Ascending aorta (tissue), 2 donors: ENCODE results near the gene APOF. TPM values are rescaled to one million over a fixed set of nuclear protein-coding genes. Genes with fewer than 3 reads are reported as not detected.
"Not testable (repeated sequence)": the region's sequence is repeated elsewhere in the genome, so short reads cannot be mapped to it uniquely, and the experiment has no call there.

Experiments
- DNase-seq, 2 donors: peaks; one replicate each; pipeline ENCODE4 v3.0.0-alpha.2; 2019; ENCODE audit warnings: low spot score in 2 of 2
- H3K27ac ChIP-seq, 2 donors: fragments of 200-600 bp; sonication (generic); one replicate each; pipeline ENCODE4 v1.5.1; 2016 to 2017; ENCODE audit warnings: mild to moderate bottlenecking in 1 of 2
- H3K27me3 ChIP-seq: fragments of 200-600 bp; sonication (generic); one replicate; pipeline ENCODE4 v1.5.1; 2017
- H3K36me3 ChIP-seq, 2 donors: fragments of 200-600 bp; sonication (generic); one replicate each; pipeline ENCODE4 v1.5.1; 2016
- H3K4me1 ChIP-seq, 2 donors: fragments of 200-600 bp; sonication (generic); one replicate each; pipeline ENCODE4 v1.5.1; 2016 to 2017; ENCODE audit warnings: mild to moderate bottlenecking in 1 of 2
- H3K4me3 ChIP-seq, 2 donors: fragments of 200-600 bp; sonication (generic); one replicate each; pipeline ENCODE4 v1.5.1; 2016 to 2017; ENCODE audit warnings: mild to moderate bottlenecking in 1 of 2
- H3K9me3 ChIP-seq, 2 donors: fragments of 200-600 bp; sonication (generic); one replicate each; pipeline ENCODE4 v1.5.1; 2016
- intact Hi-C: fragments of 100-400 bp; cut with DNase I; formaldehyde crosslinking; loops from one replicate; pipeline ENCODE4 v1.15.1; 2023
- total RNA-seq: library from RNA; depleted of rRNA; stranded (reverse); fragments of >200 nt; gene quantifications from one replicate; pipeline ENCODE4 v1.1.0, GENCODE V29; 2016
- TF ChIP-seq, protein P1 (sequence below), 3 experiments: fragments of 200-600 bp in 2 of 3; fragments of 450-650 bp in 1 of 3; sonication (generic) in 2 of 3; IDR thresholded peaks; one replicate each; pipeline ENCODE4 v1.5.1; 2016 to 2019; ENCODE audit warnings: antibody characterized with exemption in 3 of 3, mild to moderate bottlenecking in 1 of 3, moderate library complexity in 1 of 3

Gene APOF, protein sequence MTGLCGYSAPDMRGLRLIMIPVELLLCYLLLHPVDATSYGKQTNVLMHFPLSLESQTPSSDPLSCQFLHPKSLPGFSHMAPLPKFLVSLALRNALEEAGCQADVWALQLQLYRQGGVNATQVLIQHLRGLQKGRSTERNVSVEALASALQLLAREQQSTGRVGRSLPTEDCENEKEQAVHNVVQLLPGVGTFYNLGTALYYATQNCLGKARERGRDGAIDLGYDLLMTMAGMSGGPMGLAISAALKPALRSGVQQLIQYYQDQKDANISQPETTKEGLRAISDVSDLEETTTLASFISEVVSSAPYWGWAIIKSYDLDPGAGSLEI
- total RNA-seq: not detected

DNA sequence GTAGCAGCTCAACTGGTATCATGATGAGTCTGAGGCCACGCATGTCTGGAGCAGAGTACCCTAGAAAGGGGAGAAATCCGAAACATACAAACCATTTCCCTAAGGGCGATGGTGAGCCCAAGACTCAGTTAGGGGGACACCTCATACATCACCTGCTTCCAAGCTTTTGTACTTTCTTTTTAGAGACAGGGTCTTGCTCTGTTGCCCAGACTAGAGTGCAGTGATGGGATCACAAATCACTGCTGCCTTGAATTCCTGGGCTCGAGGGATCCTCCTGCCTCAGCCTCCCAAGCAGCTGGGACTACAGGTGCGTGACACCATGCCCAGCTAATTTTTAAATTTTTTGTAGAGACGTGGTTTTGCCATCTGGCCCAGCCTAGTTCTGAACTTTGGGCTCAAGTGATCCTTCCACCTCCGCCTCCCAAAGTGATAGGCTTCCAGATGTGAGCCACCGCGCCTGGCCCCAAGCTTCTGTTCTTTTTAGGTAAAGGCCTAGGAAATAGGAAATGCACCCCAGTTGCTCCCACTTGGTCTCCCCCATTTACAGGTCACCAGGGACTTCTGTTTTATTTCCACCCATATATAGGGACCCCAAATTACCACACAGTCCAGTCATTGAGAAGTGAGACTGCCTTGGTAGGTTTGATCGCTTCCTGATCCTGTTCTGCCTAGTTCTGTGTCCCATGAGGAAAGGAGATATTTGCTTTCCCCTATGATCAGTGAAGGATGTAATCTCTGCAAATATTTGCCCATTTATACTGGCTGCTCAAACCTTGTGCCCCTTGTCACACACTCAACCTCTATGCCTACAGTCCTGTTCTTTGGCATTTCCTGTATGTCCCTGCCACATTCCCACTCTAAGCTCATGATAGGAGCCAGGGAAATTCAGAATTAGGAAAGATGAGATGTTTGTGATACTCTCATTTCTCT, at the start of gene APOF:
TSS of gene APOF (minus strand) at position 728 of the 930 bp plus-strand sequence. CDS start at position 616, 112 bp downstream.
- H3K27me3 ChIP-seq: no peaks in the 10 kb centered on the region
- no peak for DNase-seq
- peaks cover 9 to 13% of the 10 kb centered on the region in 2 donors for H3K4me1 ChIP-seq
- no peaks in the 10 kb centered on the region for H3K36me3 ChIP-seq
- H3K27ac ChIP-seq: no peak within 1 kb of the TSS
- H3K4me3 ChIP-seq: no peak within 1 kb of the TSS
- H3K9me3 ChIP-seq: no peaks in the 10 kb centered on the region
- intact Hi-C loops: loop anchor here (5.0 kb wide), 2 partner anchors 45 to 285 kb away; partner anchors contain the start of genes ATP5F1B and CNPY2
- TF ChIP-seq, protein P1, sequence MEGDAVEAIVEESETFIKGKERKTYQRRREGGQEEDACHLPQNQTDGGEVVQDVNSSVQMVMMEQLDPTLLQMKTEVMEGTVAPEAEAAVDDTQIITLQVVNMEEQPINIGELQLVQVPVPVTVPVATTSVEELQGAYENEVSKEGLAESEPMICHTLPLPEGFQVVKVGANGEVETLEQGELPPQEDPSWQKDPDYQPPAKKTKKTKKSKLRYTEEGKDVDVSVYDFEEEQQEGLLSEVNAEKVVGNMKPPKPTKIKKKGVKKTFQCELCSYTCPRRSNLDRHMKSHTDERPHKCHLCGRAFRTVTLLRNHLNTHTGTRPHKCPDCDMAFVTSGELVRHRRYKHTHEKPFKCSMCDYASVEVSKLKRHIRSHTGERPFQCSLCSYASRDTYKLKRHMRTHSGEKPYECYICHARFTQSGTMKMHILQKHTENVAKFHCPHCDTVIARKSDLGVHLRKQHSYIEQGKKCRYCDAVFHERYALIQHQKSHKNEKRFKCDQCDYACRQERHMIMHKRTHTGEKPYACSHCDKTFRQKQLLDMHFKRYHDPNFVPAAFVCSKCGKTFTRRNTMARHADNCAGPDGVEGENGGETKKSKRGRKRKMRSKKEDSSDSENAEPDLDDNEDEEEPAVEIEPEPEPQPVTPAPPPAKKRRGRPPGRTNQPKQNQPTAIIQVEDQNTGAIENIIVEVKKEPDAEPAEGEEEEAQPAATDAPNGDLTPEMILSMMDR (IDR thresholded peaks at IDR 0.05): no peak

DNA sequence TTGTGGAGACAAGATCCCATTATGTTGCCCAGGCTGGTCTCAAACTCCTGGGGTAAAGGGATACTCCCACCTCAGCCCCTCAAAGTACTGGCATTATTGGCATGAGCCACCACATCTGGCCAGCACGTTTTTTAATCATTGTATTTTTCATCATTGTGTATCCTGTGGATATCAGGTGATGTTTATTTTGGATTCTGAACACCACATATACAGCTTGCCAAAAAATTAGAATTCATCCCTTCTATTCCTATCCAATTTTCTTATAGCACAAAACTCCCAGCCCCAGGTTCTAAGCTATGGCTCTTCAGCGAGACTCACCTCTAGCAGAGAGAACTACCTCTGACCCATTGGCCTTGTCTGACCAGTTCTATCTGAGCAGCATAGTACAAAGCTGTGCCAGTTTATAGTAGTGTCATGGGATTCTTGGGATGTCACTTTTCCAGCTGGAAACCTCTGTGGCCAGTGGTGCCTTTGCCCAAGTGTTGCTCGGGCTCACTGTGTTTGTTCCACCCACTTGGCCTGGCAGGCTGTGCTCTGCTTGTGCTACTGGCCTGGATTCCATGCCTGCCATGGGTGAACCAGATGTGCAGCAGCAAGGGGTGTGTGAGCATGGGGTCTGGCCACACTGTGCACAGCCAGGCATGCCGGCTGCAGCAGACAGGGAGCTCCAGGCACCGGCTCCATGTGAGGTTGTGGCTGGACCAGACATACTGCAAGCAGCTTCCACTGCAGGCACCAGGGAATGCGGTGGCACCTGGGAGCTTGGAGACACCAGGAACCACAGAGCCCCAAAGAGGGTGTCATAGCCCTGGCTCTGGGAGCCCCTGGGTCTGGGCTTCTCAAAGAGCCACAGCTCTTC, 49.4 kb upstream of the APOF start:
- no peaks in the 10 kb centered on the region for H3K27me3 ChIP-seq
- DNase-seq: no peak
- H3K4me1 ChIP-seq: no peaks in the 10 kb centered on the region
- TF ChIP-seq, protein P1 (IDR thresholded peaks at IDR 0.05): no peak
- no peaks in the 10 kb centered on the region for H3K9me3 ChIP-seq
- no peak overlapping the region for H3K27ac ChIP-seq
- intact Hi-C loops: no loop called here
- H3K4me3 ChIP-seq: no peak overlapping the region
- no peaks in the 10 kb centered on the region for H3K36me3 ChIP-seq

DNA sequence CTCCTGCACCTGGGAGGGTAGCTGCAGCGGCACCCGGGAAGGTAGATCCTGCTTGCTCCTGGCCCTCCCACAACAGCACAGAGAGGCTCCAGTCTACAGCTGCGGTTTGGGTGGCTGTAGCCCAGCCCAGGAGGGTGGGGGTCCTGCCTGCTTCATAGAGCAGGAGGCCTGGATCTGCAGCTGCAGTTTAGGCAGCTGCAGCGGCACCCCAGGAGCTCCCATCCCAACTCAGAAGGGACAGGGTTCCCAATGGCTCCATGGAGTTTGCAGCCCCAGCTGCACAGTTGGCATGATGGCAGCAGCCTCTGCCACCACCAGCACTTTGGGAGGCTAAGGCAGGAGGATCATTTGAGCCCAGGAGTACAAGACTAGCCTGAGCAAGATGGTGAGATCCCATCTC, 48.1 kb upstream of the APOF start:
- Histone ChIP-seq H3K36me3 (no peaks in the 10 kb centered on the region), H3K27ac (no peak overlapping the region), H3K4me3 (no peak overlapping the region), H3K9me3 (no peaks in the 10 kb centered on the region), H3K4me1 (no peaks in the 10 kb centered on the region), H3K27me3 (no peaks in the 10 kb centered on the region)
- intact Hi-C loops: no loop called here
- TF ChIP-seq, protein P1 (IDR thresholded peaks at IDR 0.05): no peak
- DNase-seq: no peak

DNA sequence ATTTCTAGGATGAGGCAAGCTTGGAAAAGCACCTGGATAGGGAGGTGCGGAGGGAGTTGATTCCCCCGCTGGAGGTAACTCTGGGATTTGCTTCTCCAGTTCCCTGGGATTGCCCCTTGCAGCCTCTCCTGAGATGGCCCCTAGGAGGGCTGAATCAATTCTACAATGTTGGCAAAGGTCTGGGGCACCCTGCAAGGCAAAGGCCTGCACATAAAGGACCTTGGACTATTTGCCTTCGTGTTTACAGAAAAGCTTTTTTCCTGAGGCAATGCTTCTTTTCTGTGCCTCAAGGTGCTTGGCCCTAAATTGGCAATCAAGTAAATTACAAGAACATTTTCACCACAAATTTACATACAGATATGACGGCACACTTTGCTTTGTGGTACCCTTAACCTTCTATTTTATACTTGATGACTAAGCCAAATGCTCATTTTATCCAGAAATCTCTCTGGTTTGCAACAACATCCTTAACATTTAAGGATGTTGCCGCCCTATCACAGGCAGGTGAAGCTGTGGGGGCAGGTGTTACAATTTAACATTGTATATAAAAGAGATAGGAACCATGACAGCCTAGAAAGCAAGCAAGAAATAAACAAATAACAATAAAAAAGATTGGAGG, 46.3 kb upstream of the APOF start:
- Histone ChIP-seq H3K27me3 (no peaks in the 10 kb centered on the region), H3K4me1 (no peaks in the 10 kb centered on the region), H3K36me3 (no peaks in the 10 kb centered on the region), H3K4me3 (no peak overlapping the region), H3K9me3 (no peaks in the 10 kb centered on the region), H3K27ac (no peak overlapping the region)
- DNase-seq: no peak
- intact Hi-C loops: no loop called here
- TF ChIP-seq, protein P1 (IDR thresholded peaks at IDR 0.05): no peak

DNA sequence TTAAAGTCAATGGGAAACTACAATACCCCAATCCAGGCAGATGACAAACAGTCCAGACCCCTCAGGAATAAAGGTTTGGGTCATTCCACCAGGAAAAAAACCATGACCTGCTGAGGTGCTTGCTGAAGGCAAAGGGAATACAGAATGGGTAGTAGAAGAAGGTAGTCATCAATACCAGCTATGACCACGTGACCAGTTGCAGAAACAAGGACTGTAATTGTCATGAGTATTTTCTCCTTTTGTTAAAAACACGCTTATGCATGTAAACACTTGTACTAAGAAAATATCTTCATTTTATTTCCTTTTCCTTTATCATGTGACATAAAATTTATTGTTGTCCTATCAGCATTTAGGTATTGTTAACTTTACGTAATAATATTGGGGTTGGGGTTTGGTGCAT, 41.6 kb upstream of the APOF start:
- intact Hi-C loops, H3K4me3 ChIP-seq, DNase-seq, H3K27me3 ChIP-seq, H3K27ac ChIP-seq, H3K9me3 ChIP-seq, H3K36me3 ChIP-seq, H3K4me1 ChIP-seq: not testable (repeated sequence)

DNA sequence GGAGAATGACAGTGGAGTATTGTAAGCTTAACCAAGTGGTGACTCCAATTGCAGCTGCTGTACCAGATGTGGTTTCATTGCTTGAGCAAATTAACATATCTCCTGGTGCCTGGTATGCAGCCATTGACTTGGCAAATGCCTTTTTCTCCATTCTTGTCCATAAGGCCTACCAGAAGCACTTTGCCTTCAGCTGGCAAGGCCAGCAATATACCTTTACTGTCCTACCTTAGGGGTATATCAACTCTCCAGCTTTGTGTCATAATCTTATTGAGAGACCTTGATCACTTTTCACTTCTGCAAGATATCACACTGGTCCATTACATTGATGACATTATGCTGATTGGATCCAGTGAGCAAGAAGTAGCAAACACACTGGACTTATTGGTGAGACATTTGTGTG, 39.0 kb upstream of the APOF start:
- intact Hi-C loops, DNase-seq, H3K4me1 ChIP-seq, H3K36me3 ChIP-seq, H3K27ac ChIP-seq, H3K4me3 ChIP-seq, H3K27me3 ChIP-seq: not testable (repeated sequence)
- peaks cover 0 to 10% of the 10 kb centered on the region in 2 donors for H3K9me3 ChIP-seq

DNA sequence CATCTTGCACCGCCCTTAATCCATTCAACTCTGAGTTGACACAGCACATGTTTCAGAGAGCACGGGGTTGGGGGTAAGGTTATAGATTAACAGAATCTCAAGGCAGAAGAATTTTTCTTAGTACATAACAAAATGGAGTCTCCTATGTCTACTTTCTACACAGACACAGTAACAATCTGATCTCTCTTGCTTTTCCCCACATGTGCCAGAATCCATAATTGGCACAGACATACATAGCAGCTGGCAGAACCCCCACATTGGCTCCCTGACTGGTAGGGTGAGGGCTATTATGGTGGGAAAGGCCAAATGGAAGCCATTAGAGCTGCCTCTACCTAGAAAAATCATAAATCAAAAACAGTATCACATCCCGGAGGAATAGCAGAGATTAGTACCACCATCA, 38.5 kb upstream of the APOF start:
- H3K27ac ChIP-seq, intact Hi-C loops, H3K4me3 ChIP-seq, H3K27me3 ChIP-seq, DNase-seq, H3K4me1 ChIP-seq, H3K36me3 ChIP-seq: not testable (repeated sequence)
- peaks cover 0 to 10% of the 10 kb centered on the region in 2 donors for H3K9me3 ChIP-seq

DNA sequence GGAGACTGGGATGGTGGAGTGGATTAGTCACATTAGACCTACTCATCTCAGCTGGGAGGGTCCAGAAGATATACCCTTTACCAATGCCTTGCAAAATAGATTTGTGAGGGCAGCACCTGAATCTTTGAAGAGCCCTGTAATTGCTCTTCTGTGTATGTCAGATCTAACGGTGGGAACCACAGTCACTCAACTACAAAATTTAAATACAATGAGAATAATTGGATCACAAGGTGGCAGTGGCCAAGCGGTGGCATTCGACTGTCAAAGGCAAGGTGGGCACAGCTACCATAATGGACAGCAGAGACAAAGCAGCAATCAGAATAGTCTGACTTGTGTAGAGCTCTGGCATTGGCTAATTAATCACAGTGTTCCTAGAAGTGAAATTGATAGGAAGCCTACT, 36.8 kb upstream of the APOF start:
- H3K36me3 ChIP-seq, H3K4me1 ChIP-seq, H3K27ac ChIP-seq, intact Hi-C loops, H3K27me3 ChIP-seq, H3K4me3 ChIP-seq, DNase-seq: not testable (repeated sequence)
- H3K9me3 ChIP-seq: peaks cover 0 to 10% of the 10 kb centered on the region in 2 donors
